Panc1 (cell line): ENCODE data around the gene NAT10. TPM values are rescaled to one million over a fixed set of nuclear protein-coding genes. Genes with fewer than 3 reads are reported as not detected.

Source experiments
- ATAC-seq: fragments of 200-7000 bp; cut with Tn5 transposase; 2 replicates; pipeline ENCODE4 v1.9.1; 2020; ENCODE audit warnings: mild to moderate bottlenecking, moderate library complexity
- BruUV-seq: library from RNA; stranded (reverse); fragments of 400-500 nt; replicated peaks from 2 replicates; lab custom pipeline; 2021; lab: Mats Ljungman, UMichigan
- CTCF ChIA-PET: fragments of 300-600 bp; sonication (Branson Sonifier 250); formaldehyde crosslinking; loops from one replicate; lab custom pipeline; 2022; ENCODE audit warnings: antibody characterized with exemption; lab: Charles Lee
- POLR2A ChIA-PET: fragments of 300-600 bp; sonication (Branson Sonifier 250); formaldehyde crosslinking; loops from one replicate; lab custom pipeline; 2022; ENCODE audit warnings: antibody characterized with exemption; lab: Charles Lee
- DNase-seq: peaks from one replicate; pipeline ENCODE4 v3.0.0-alpha.2; 2010; ENCODE audit warnings: low read depth, low spot score
- H3K27ac ChIP-seq: 2 replicates; pipeline ENCODE4 v1.5.1; 2011; ENCODE audit warnings: mild to moderate bottlenecking, low read length, inconsistent platforms
- H3K27me3 ChIP-seq: fragments of 200-500 bp; sonication (Bioruptor generic); 2 replicates; pipeline ENCODE4 v1.6.0; 2014; ENCODE audit warnings: low read length, inconsistent platforms; ENCODE audit not compliant: control insufficient read depth, insufficient read depth
- H3K36me3 ChIP-seq: fragments of 200-500 bp; sonication (Bioruptor generic); 2 replicates; pipeline ENCODE4 v1.5.1; 2014; ENCODE audit warnings: inconsistent platforms, mild to moderate bottlenecking, low read length, moderate library complexity; ENCODE audit not compliant: control insufficient read depth, insufficient read depth
- H3K4me1 ChIP-seq: 2 replicates; pipeline ENCODE4 v1.5.1; 2011; ENCODE audit warnings: inconsistent platforms, mild to moderate bottlenecking, low read length, moderate library complexity; ENCODE audit not compliant: control insufficient read depth, insufficient read depth
- H3K4me3 ChIP-seq, 2 experiments: 2 replicates each; pipeline ENCODE4 v1.5.1; 2011 to 2012; ENCODE audit warnings: low read depth in 2 of 2, low read length in 2 of 2, mild to moderate bottlenecking in 2 of 2, inconsistent platforms in 1 of 2, moderate library complexity in 1 of 2
- H3K9me3 ChIP-seq: fragments of 200-500 bp; sonication (Bioruptor generic); 2 replicates; pipeline ENCODE4 v1.5.1; 2014; ENCODE audit warnings: low read depth, mild to moderate bottlenecking, inconsistent platforms, low read length, moderate library complexity; ENCODE audit not compliant: control insufficient read depth, insufficient read depth
- POLR2AphosphoS5 ChIP-seq: IDR thresholded peaks from 2 replicates; pipeline ENCODE4 v1.6.1; 2012; ENCODE audit warnings: mild to moderate bottlenecking, low read depth, low read length, moderate library complexity
- SIN3A ChIP-seq: IDR thresholded peaks from 2 replicates; pipeline ENCODE4 v1.6.1; 2012; ENCODE audit warnings: low read depth, mild to moderate bottlenecking, low read length, moderate library complexity, borderline replicate concordance; ENCODE audit not compliant: insufficient read depth
- TCF7L2 ChIP-seq: IDR thresholded peaks from 2 replicates; pipeline ENCODE4 v1.6.1; 2011; ENCODE audit warnings: mild to moderate bottlenecking, low read depth, low read length, inconsistent platforms
- in situ Hi-C: cut with HindIII; loops from 2 replicates; pipeline ENCODE4 v1.10.0; 2016; ENCODE audit warnings: low sequenced_read_pairs, low pct_unique_long_range_greater_than_20kb
- intact Hi-C: fragments of 100-400 bp; cut with micrococcal nuclease; formaldehyde crosslinking; loops from one replicate; pipeline ENCODE4 v1.10.0; 2022; ENCODE audit not compliant: unreplicated experiment
- total RNA-seq: library from RNA; stranded (reverse); gene quantifications from one replicate; pipeline ENCODE4 v1.2.1, GENCODE V29; 2021; ENCODE audit not compliant: unreplicated experiment
- TF ChIP-seq, protein P1 (sequence below): fragments of 450-650 bp; IDR thresholded peaks from 2 replicates; pipeline ENCODE4 v1.5.1; 2017; ENCODE audit warnings: mild to moderate bottlenecking
- TF ChIP-seq, protein P2 (sequence below), 2 experiments: IDR thresholded peaks; 2 replicates each; pipeline ENCODE4 v1.6.1; 2011 to 2012; ENCODE audit warnings: low read depth in 2 of 2, control low read depth in 1 of 2, low read length in 1 of 2, mild to moderate bottlenecking in 1 of 2, moderate library complexity in 1 of 2; ENCODE audit not compliant: insufficient read depth in 1 of 2

The NAT10 gene
- total RNA-seq, 1 experiment from 2014 or later, result 64.9 TPM

DNA sequence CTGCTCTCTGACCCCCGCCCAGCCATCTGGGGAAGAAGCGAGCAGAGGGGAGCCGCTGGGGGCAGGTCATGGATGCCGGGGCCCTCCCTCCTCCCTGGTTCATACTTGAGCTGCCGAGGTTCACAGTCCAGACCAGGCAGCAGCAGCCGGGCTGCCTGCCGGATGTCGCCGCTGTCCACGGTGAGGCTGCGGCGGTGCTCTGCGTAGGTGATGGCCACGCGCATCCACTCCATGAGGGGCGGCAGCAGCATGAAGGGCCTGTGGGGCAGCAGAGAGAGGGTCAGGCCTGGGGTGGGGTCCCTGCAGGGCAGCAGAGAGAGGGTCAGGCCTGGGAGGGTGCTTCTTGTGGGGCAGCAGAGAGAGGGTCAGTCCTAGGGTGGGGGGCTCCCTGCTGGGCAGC is 67.6 kb downstream of the NAT10 start:
- Histone ChIP-seq H3K9me3 (no peaks in the 10 kb centered on the region), H3K4me3 (no peak overlapping the region), H3K36me3 (no peaks in the 10 kb centered on the region; the same call in 1 of the 2 replicates), H3K27me3 (no peaks in the 10 kb centered on the region), H3K4me1 (peaks cover 18% of the 10 kb centered on the region), H3K27ac (no peak overlapping the region)
- intact Hi-C loops (no loop called here), in situ Hi-C loops (no loop called here)
- ATAC-seq (no peak), DNase-seq (no peak)
- TF ChIP-seq, protein P1, sequence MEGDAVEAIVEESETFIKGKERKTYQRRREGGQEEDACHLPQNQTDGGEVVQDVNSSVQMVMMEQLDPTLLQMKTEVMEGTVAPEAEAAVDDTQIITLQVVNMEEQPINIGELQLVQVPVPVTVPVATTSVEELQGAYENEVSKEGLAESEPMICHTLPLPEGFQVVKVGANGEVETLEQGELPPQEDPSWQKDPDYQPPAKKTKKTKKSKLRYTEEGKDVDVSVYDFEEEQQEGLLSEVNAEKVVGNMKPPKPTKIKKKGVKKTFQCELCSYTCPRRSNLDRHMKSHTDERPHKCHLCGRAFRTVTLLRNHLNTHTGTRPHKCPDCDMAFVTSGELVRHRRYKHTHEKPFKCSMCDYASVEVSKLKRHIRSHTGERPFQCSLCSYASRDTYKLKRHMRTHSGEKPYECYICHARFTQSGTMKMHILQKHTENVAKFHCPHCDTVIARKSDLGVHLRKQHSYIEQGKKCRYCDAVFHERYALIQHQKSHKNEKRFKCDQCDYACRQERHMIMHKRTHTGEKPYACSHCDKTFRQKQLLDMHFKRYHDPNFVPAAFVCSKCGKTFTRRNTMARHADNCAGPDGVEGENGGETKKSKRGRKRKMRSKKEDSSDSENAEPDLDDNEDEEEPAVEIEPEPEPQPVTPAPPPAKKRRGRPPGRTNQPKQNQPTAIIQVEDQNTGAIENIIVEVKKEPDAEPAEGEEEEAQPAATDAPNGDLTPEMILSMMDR, result no peak
- TF ChIP-seq SIN3A (no peak), TCF7L2 (no peak), POLR2AphosphoS5 (no peak)
- TF ChIP-seq, protein P2, sequence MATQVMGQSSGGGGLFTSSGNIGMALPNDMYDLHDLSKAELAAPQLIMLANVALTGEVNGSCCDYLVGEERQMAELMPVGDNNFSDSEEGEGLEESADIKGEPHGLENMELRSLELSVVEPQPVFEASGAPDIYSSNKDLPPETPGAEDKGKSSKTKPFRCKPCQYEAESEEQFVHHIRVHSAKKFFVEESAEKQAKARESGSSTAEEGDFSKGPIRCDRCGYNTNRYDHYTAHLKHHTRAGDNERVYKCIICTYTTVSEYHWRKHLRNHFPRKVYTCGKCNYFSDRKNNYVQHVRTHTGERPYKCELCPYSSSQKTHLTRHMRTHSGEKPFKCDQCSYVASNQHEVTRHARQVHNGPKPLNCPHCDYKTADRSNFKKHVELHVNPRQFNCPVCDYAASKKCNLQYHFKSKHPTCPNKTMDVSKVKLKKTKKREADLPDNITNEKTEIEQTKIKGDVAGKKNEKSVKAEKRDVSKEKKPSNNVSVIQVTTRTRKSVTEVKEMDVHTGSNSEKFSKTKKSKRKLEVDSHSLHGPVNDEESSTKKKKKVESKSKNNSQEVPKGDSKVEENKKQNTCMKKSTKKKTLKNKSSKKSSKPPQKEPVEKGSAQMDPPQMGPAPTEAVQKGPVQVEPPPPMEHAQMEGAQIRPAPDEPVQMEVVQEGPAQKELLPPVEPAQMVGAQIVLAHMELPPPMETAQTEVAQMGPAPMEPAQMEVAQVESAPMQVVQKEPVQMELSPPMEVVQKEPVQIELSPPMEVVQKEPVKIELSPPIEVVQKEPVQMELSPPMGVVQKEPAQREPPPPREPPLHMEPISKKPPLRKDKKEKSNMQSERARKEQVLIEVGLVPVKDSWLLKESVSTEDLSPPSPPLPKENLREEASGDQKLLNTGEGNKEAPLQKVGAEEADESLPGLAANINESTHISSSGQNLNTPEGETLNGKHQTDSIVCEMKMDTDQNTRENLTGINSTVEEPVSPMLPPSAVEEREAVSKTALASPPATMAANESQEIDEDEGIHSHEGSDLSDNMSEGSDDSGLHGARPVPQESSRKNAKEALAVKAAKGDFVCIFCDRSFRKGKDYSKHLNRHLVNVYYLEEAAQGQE (IDR thresholded peaks at IDR 0.05; ENCODE audit: insufficient read depth in 1 of 2, low read depth in 2 of 2, low read length in 1 of 2), result no peak
- BruUV-seq, result no TSS peak
- POLR2A ChIA-PET, result no interaction called here
- CTCF ChIA-PET, result interaction anchor here (1.2 kb wide), 1 partner anchor 50 kb away, joined by 6 read pairs; no protein-coding TSS in a partner anchor

DNA sequence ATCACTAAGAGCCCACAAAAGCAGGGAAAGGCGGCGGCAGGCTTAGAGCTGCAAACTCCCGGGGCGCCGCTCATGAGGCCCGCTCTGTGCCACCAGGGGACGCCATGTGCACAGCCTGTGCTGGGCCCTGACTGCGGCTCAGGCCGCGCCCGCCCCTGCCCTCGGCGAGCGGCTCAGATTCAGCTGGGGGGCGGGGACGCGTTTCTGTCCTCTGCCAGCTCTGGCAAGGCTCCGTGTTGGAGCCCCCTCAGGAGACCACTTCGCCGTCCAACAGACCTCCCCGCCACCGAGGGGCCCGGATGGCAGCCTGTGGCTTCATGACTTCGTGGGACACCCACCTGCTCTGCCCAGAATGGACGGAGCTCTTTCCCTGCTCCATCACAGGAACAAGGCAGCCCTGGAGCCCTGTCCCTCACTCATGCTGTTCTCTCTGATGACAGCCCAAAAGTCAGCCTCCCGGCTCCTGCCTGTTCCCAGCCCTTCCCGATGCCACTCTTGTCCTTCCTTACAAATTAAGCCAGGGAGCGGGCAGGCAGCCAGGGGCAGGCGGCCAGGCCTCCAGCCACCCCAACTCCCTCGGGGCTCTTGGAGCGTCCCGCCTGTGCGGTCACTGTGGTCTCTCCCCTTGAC is 69.1 kb downstream of the NAT10 start:
- Histone ChIP-seq H3K27ac (peak overlapping the region; percentile 52), H3K36me3 (no peaks in the 10 kb centered on the region; the same call in 1 of the 2 replicates), H3K9me3 (no peaks in the 10 kb centered on the region), H3K27me3 (no peaks in the 10 kb centered on the region), H3K4me1 (peaks cover 18% of the 10 kb centered on the region), H3K4me3 (peak overlapping the region; percentile 29 to 50)
- TF ChIP-seq SIN3A (no peak), POLR2AphosphoS5 (peak; percentile 49; the same call in 1 of the 2 replicates), TCF7L2 (no peak)
- TF ChIP-seq, protein P2 (IDR thresholded peaks at IDR 0.05; ENCODE audit: insufficient read depth in 1 of 2, low read depth in 2 of 2, low read length in 1 of 2), result peak in 1 of 2 experiments; percentile 17; a peak in 1 of 4 replicates
- TF ChIP-seq, protein P1, result peak; percentile 99
- DNase-seq, result peak; percentile 32
- intact Hi-C loops (loop anchor here (1.0 kb wide), 1 partner anchor 185 kb away; no protein-coding TSS in a partner anchor), in situ Hi-C loops (no loop called here)
- ChIA-PET POLR2A (interaction anchor here (0.7 kb wide), 2 partner anchors 48 to 76 kb away, joined by 7 to 15 read pairs; no protein-coding TSS in a partner anchor), CTCF (interaction anchor here (0.5 to 1.9 kb wide), 20 partner anchors 15 to 353 kb away, joined by 3 to 24 read pairs (median 4); partner anchors contain the start of gene ABTB2)
- peak; percentile 99 for ATAC-seq
- no TSS peak for BruUV-seq
